GM12892 (cell line): ENCODE data around the gene ABHD12.

Source experiments
- POLR2A ChIP-seq: IDR thresholded peaks from 2 replicates; pipeline ENCODE4 v1.6.1; 2011; ENCODE audit warnings: low read depth, low read length, control low read depth
- TAF1 ChIP-seq: IDR thresholded peaks from 2 replicates; pipeline ENCODE4 v1.6.1; 2011; ENCODE audit warnings: low read depth, mild to moderate bottlenecking, control low read depth, low read length, borderline replicate concordance

DNA sequence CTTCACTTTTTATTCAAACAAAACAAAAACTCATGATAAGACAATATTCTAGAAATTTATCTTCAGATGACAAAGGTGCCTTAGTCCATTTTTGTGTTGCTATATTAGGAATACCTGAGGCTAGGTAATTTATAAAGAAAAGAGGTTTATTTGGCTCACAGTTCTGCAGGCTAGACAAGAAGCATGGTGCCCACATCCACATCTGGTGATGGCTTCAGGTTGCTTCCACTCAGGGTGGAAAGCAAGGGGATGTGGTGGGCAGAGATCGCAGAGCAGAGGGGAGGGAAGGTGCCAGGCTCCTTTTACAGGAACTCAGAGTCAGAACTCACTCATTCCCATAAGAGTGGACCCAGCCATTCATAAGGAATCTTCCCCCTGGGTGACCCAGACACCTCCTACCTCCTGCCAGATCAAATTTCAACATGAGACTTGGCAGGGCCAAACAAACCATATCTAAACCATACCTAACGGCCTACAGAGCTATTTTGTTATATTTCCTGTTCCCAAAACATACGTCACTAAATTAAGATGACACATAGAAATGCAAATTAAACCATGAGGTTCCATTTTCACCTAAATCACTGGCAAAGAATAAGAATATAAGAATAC is 26.4 kb downstream of the ABHD12 start:
- no peak for TF ChIP-seq POLR2A
- TF ChIP-seq TAF1 = no peak
